Right ventricle myocardium superior (tissue), 1 donor: ENCODE measurements around the gene EXOC7. TPM values are rescaled to one million over a fixed set of nuclear protein-coding genes. Genes with fewer than 3 reads are reported as not detected.
A peak's percentile ranks its signal among the peaks of the same experiment; 100 is the strongest.

Experiments
- ATAC-seq: fragments of 200-7000 bp; cut with Tn5 transposase; one replicate; pipeline ENCODE4 v1.9.1; 2020; ENCODE audit warnings: mild to moderate bottlenecking; ENCODE audit not compliant: poor library complexity
- DNase-seq: peaks from one replicate; pipeline ENCODE4 v3.0.0-alpha.2; 2020
- intact Hi-C: fragments of 100-400 bp; cut with DNase I; formaldehyde crosslinking; loops from one replicate; pipeline ENCODE4 v1.11.2; 2022
- long read RNA-seq: library from polyadenylated mRNA; unstranded; transcript quantifications from one replicate; pipeline ENCODE4 v2.0.0, GENCODE V29; 2021
- total RNA-seq: library from RNA; stranded (reverse); fragmentation: NEBNext Ultra II Directional; extraction: Animal tissue kit (Norgen Biotek cat#: 25700); gene quantifications from one replicate; pipeline ENCODE4 v1.2.1, GENCODE V29; 2021
- donor health status: DM: no; HTN: yes; CAD: no; lungs with severe emphysema.

The EXOC7 gene, protein sequence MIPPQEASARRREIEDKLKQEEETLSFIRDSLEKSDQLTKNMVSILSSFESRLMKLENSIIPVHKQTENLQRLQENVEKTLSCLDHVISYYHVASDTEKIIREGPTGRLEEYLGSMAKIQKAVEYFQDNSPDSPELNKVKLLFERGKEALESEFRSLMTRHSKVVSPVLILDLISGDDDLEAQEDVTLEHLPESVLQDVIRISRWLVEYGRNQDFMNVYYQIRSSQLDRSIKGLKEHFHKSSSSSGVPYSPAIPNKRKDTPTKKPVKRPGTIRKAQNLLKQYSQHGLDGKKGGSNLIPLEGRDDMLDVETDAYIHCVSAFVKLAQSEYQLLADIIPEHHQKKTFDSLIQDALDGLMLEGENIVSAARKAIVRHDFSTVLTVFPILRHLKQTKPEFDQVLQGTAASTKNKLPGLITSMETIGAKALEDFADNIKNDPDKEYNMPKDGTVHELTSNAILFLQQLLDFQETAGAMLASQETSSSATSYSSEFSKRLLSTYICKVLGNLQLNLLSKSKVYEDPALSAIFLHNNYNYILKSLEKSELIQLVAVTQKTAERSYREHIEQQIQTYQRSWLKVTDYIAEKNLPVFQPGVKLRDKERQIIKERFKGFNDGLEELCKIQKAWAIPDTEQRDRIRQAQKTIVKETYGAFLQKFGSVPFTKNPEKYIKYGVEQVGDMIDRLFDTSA
- total RNA-seq = 74.7 TPM
- long read RNA-seq, full-length matches to known transcripts = 173 of 405 reads
- long read RNA-seq, partial matches to known transcripts = 18 of 405 reads
- long read RNA-seq, other reads (novel, unspliced or antisense) = 214 of 405 reads

DNA sequence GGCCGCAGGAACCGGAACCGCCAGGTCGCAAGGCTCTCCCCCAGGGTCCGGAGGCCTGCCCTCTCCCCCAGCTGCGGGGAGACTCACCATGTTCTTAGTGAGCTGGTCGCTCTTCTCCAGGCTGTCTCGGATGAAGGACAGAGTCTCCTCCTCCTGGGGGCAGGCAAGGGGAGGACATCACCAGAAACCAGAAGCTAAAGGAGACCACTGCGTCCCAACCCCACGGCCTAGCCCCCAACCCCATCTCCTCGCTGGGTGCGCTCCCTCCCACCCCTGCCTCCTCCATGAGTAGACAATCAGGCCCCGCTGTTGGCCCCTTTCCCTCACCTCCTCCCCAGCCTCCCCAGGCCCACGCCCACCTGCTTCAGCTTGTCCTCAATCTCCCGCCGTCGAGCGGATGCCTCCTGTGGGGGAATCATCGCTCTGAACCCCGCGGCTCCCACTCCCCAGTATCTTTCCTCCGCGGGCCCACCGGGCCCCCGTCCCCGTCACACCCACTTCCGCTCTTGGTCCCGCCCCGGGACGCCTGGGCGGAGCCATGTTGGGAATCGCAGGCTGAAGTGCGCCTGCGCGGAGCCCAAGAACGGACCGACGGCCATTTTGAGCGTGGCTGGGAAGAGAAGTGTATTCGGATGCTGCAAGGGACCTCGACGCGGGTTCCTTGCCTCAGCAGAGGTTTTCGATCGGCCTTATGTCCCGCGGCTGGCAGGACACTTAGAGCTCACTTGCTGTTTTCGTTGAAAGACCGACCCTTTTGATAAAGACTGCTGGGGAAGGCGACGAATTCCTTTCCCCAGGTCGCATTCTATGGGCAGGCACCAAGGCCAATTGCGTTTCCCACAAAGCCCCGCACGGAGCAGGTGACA lies at the start of gene EXOC7:
EXOC7 (minus strand) TSS at position 514 of the 866 bp plus-strand sequence; CDS start at position 419, 95 bp downstream.
- peak; percentile 95 for DNase-seq
- peak; percentile 99 for ATAC-seq
- intact Hi-C loops = no loop called here

DNA sequence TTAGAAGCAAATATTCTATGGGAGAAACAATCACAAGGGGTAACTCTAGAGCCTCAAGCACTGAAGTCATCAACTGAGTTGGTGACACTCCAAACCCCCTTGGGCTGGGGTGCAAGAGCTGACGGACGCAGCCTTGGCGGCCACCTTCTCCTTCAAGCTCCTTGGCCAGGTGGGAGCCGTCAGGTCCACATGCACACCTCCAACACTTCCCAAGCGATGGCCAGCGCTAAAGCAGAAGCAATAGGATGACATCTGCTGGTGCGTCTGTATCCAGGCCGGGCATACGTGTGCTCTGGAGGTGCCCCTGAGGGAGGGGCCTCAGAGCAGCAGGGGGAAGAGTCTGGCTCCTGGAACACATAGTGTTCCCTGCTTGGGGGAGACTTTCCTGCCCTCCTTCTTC lies 49.6 kb upstream of the EXOC7 start:
- ATAC-seq (no peak), DNase-seq (no peak)

DNA sequence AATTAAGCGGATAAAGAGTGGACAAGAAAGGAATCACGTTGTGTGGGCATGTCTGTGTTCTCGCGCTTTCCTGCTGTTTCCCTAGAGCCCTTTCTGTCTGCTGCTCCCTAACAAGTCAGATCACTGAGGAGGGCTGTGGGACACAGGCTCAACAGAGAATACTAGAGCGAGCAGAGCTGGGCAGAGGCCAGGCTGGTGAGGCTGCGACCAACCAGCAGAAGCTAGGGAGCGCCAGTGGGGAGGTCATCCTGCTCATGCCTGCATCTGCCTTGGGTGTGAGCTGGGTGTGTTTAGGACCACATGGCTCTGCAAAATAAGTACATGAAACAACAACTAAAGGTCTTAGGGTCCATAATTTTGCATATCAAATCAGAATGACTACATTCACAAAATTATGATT lies 49.0 kb upstream of the EXOC7 start:
- DNase-seq (no peak), ATAC-seq (no peak)
- intact Hi-C loops = no loop called here

More for the DNA sequence above, 49.6 kb upstream of the EXOC7 start:
- intact Hi-C loops = no loop called here

DNA sequence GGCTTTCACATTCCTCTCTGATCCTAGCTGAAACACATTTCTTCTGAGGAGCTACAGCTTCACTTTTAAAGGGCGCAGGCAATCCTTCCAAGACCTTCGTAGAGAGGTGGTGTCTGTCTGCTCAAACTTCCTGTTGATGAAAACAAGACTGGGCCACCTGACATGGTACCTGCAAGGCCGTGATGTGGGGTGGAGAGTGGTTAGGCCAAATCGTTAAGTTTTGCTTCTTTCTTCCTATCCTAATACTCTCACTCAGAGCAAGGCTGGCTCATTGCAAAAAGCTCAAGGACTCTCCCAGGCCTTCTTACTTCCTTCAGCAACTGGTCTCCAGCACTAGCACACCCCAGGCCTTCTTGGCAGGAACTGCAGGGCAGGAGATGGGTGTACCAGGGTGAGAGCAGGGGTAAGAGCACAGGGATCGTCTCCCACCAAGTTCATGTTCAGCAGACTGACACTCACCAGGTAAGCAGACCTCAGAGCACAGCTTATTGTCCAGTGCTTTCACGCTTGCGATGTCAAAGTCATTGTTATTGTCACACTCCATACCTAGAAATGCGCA lies 48.4 kb upstream of the EXOC7 start:
- DNase-seq (no peak), ATAC-seq (no peak)
- intact Hi-C loops = no loop called here

DNA sequence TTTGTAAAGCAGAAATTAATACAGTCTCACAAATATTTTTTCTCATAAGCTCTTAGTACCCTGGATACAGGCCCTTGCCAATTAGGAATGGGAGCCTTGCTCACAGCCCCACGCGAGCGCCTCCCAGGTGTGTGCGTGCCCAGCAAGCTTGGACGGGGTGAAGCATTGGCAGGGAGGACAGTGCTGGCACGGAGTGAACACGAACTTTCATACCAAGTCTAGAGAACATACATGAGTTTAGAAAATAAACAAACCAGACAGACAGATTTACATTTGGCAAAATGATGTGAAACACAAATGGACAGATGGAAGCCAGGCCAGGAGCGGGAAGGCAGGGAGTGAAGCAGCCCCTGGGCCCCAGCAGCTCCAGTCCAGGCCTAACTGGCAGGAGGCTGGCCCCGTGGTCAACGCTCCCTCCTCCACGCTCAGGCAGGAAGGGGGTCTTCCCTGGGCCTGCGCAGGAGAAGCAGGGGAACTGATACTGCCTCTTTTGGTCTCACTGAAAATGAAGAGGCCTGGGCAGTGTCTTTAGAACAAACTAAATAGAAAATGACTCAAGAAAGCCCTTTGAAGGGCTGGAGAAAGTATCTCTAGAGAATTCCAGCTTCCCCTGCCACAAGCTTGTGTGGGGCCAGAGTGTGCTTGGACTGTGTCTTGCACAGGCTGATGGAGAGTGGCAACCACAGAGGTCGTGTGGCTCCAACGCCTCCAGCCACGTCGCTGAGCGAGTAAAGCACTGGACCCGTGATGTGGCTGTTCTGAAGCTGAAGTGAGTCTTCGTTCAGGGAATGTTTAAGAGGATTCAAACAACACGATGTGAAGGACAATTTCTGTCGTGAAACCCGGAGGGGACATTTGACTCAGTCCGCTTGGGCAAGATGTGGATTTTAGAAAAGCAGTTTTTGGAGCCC lies 47.4 kb upstream of the EXOC7 start:
- intact Hi-C loops = no loop called here
- ATAC-seq (no peak), DNase-seq (no peak)

DNA sequence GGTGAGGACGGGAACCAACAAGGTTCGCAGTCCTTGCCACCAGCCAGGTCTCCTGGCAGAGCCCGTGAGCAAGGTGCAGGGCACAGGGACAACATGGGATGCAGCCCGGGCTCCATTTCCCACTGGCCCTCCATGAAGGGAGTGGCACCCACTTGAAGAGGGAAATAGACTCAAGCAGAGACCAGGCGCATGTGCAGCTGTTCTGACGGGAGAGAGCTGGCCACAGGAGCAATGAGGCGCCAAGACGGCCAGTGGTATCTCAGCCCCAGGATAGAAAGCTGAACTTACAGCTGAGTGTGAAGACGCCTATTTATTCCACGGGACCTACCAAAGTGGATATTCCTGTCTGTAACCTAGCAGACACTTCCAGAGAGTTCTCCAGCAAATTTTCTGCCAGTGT lies 45.6 kb upstream of the EXOC7 start:
- no peak for ATAC-seq
- intact Hi-C loops = no loop called here
- no peak for DNase-seq

DNA sequence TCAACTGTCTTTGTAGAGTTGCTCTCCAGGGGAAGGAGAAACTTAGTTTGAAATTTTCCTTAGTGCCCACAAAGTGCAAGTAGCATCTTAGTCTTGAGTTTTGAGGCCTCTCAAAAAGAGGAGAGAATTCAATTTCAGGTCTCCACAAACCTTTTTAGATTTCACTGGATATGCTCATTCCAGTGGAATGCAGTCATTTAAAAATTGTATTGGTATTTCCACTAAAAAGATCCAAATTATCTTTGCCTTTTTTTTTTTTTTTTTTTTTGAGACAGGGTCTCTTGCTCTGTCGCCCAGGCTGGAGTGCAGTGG lies 44.4 kb upstream of the EXOC7 start:
- intact Hi-C loops = no loop called here
- ATAC-seq = no peak
- no peak for DNase-seq

DNA sequence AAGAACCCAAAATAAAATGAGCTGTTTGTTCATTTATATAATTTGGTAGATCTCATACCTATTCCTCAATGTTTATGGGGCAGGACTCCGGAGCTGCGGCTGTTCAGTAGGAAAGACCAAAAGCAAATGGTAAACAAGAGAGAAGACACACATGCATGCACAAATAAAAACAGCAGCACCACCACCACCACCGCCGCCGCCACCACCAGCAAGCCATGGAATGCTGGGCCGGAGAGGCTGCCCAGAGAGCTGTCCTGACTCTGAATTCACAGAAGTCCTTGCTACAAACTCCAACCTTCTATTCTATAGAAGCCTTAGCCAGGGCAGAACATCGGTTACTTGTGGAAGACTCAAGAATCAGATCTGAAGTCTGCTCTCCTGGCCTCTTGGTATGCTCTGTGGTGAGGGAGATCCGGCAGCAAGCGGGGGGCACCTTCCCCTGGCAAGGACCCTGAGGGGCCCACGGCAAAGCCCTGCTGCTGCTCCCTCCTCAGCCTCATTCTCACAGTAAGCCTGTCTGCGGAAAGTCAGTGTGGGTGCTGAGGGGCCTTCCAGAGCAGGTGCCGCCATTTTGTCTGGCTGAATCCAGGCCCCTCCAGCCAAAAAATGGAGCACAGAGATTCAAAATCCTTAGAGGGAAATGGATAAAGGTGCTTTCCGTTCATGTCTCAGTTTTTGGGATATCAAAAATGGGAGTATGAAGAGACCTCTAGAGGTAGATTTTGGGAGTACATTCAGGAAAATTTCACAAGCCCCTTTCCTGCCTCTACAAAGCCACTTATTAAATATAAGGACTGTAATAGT lies 43.8 kb upstream of the EXOC7 start:
- no peak for ATAC-seq

DNA sequence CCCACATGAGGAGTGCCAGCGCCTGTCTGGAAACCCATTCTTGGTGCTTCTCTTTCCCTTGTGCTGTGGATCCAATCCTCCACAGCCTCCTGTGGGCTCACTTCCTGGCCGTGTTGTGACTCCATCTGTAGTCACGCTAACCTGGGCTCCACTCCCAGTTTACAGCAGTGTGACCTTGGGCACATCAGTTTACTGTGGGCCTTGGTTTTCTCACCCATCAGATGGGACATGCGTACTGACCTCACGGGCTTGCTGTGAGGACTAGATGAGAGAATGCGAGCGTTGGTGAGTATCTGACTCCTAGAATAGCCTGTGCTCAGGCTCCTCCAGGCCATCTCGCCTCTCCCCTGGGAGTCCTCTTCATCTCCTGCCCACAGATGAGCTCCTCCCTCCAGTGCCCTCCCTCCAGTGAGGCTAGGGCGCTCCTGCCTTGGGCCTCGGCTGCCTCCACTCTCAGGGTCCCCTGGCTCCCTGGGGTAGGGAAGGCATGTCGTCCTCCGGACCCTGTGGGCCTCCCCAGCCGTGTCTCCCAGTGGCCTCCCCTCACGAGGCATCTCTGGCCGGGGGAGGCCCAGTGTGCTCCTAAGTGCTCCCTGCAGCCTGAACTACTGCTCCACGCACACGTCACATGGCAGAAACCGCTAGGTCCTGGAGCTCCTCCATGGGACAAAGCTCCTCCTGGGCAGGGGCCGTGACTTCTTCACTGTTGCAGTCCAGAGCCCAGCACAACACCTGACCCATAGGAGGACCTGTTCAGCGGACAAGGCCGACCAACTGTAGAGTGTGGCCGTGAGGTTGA lies 42.7 kb upstream of the EXOC7 start:
- intact Hi-C loops = no loop called here
- ATAC-seq = no peak
- no peak for DNase-seq

More for the DNA sequence above, 43.8 kb upstream of the EXOC7 start:
- DNase-seq = no peak
- intact Hi-C loops = no loop called here

DNA sequence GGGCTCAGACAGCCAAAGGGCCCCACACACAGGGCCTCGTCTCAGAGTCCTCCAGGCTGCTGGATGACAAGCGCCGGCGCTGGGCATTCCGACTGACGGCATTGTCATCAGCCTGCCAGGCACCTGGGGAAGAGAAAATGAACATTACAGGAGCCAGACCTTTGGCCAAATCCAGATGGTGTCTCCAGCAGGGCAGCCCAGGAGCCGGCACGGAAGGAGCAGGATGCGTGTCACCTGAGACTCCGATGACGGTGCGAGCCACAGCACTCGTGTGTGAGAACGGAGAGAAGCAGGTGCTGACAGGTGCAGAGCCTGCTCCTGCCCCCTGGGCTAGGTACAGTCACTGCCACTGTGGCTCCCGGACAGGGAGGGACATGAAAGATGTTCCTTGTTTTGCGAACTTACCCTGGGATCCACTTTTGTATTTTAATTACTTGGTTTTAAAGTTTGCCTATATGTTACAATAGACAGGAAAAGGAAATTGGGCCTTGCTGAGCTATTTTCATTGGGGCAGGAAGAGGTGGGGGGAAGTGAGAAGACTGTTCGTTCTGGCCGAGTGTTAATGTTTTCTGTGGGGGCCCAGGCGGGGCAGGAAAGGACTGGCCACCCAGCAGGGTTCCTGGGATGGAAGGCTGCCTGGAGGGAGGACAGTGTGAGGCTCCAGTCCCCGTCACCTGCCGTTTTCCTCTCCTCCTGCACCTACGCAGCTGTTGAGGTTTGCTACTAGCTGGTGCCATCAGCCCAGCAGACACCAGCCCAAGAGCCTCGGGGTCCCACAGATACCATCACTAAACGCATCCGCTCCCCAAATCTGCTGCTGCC lies 41.9 kb upstream of the EXOC7 start:
- intact Hi-C loops = no loop called here
- DNase-seq = no peak
- ATAC-seq = no peak

DNA sequence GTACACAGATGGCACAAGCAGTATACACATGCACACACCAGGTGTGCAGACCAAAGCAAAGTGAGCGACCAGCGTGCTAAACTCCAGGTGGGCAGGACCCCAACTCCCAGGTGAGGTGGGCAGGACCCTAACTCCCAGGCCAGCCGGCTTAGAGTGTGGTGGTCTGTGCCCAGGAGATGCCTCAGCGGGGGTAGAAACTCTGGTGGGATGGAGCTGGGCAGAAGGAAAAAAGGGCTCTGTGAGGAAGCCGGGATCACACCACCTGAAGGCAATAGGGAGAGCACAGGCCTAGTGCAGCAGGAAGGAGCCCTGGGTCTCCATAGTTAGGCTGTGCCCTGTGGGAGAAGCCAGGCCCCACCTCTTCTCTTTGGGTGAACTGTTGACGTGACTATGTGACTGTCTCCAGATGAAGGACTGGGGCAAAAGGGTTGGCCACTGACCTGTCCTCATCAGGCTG lies 39.0 kb upstream of the EXOC7 start:
- intact Hi-C loops = no loop called here
- DNase-seq (no peak), ATAC-seq (no peak)

DNA sequence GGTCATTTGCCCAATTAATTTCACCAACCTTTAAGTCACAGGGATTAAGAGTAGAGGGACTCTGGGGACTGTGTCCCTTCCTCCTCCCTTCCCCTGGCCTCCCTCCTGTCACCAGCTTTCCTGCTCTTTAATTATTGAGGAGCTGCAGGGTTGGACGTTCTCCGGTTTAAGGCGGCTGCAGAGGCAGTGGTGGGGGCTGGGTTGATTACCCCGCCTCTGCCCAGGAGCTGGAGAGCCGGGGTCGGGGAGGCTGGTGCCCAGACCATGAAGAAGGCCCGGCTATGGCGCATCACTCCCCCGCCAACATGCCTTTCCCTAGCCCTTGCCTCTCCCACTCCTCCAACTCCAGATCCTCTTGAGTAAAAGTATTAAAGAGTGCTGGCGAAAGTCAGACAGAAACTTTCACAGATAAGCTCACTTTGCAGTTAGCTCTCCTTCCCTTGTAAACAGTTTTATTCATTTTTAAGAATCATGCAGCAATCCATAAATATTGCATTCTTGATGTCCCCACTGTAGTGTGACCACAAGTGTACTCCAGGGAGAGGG lies 38.5 kb upstream of the EXOC7 start:
- DNase-seq (no peak), ATAC-seq (no peak)
- intact Hi-C loops = no loop called here

DNA sequence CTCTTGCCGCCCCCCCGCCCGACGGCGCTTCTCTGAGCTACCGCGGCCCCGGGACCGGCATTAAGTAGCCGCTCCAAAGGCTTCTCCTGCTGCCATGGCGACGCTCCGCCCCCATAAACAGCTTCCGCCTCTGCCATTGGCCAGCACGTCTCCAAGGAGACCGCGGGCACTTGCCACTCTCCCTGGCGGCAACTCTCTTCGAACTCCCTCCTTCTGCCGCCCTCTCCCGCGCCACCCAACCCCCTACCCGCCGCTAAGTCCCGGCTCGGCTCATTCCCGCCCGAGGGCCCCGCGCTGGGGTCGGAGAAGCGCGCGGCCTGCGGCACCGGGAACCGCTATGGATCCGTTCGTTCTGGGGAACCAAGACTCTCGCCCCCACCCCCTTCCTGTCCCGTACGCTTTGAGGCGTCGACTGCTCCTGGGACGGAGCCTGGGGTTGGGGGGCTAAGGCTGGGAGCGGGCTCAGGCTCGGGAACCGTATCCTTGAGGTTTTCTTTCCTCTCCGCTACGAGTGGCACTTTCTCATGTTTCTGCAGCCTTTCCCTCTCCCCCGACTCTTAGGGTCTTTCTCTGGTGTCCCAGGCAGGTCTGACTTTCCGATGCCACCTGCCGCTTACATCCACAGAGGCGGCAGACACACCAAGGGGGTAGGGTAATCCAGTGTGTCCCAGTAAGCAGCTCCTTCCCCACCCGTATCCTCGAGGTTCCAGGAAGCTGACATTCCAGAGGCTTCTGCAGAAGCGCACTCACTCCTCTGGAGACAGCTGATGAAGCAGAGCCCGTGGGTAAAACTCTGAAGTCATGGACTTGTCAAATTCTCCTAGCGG lies 37.8 kb upstream of the EXOC7 start, which contains the start of gene FOXJ1:
FOXJ1 (minus strand) TSS at position 34 of the 827 bp plus-strand sequence. CDS start 850 bp downstream, outside the sequence.
- intact Hi-C loops = no loop called here
- DNase-seq = peak; percentile 93
- peak; percentile 95 for ATAC-seq

DNA sequence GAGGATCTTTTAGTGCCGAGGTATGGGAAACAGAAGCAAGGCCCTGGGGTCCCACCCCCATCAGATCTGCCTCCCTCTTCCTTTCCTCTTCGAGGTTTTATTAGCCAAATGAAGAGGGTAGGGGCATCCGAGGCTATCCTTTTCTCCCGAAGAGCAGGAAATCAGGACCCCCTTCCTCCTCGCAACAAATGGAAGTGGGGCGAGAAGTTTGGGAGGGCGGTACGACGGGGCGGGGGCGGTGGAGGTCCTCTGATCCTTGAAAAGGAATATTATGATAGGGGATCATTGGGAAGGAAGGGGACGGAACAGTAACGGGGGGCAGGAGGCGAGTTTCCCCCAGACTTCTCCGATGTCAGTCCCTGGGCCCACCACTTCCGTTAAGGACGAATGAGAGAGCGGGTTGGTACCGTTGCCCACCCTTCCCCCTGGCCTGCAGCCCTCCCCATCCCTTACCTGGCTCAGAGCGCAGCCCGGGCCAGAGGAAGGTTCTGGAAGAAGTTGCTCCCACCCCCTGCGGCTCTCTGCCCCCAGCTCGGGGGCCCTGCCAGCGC lies 37.1 kb upstream of the EXOC7 start:
- intact Hi-C loops = no loop called here
- DNase-seq = no peak
- ATAC-seq = no peak
